ENCODE measurements around the gene MCTP2.

DNA sequence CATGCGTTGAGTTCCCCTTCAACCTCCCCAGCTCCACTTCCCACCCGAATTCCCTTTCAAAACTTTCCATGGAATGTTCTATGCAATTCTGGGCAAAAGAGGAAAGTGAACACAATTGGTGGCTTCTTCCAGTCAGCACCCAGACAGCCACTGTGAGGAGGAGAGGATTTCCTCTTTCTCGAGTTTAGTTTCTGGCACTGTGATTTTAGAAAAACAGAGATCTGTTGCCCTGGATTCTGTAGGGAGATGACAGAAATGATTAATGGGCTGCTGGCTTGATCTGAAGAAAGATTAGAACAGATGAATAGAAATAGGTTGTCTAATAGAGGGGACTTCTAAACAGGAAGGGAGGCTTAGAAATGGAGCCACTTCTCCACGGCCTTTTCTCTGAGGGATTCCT, 172.0 kb downstream of the MCTP2 start:
- TF ChIP-seq, protein P1, sequence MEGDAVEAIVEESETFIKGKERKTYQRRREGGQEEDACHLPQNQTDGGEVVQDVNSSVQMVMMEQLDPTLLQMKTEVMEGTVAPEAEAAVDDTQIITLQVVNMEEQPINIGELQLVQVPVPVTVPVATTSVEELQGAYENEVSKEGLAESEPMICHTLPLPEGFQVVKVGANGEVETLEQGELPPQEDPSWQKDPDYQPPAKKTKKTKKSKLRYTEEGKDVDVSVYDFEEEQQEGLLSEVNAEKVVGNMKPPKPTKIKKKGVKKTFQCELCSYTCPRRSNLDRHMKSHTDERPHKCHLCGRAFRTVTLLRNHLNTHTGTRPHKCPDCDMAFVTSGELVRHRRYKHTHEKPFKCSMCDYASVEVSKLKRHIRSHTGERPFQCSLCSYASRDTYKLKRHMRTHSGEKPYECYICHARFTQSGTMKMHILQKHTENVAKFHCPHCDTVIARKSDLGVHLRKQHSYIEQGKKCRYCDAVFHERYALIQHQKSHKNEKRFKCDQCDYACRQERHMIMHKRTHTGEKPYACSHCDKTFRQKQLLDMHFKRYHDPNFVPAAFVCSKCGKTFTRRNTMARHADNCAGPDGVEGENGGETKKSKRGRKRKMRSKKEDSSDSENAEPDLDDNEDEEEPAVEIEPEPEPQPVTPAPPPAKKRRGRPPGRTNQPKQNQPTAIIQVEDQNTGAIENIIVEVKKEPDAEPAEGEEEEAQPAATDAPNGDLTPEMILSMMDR (IDR thresholded peaks at IDR 0.05), result no peak
- no peak for TF ChIP-seq POLR2A (IDR thresholded peaks at IDR 0.05)
